ENCODE results near the gene RBM39. TPM values are rescaled to one million over a fixed set of nuclear protein-coding genes. Genes with fewer than 3 reads are reported as not detected.
A peak's percentile ranks its signal among the peaks of the same experiment; 100 is the strongest.
"Not testable (repeated sequence)": the region's sequence is repeated elsewhere in the genome, so short reads cannot be mapped to it uniquely, and the experiment has no call there.

The RBM39 gene
- total and polyA plus RNA-seq, 2 of the 13 experiments (the other 11 are each of a cell fraction or from before 2014, with no cell fraction given) = 788 to 920 TPM

DNA sequence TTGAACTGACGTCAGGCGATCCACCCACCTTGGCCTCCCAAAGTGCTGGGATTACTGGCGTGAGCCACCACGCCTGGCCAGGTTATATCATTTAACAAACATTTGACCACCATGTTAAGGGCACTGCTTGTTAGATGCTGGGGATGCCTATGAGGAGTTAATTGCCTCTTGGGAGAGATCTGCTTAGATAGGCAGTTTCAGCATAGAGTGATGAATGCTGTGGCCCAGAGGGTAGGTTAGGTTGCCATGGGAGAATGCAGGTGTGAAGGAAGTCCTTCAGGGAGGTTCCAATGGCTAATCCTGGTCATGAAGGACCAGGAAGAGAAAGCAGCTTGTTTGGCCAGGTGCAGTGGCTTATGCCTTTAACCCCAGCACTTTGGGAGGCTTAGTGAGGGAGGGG, 46.7 kb upstream of the RBM39 start:
- Histone ChIP-seq H4K20me1 (ENCODE audit: insufficient read depth, low read length) (peaks cover 4% of the 10 kb centered on the region; the same call in 1 of the 2 replicates), H3K27me3 (ENCODE audit: control insufficient read depth in 1 of 2, insufficient read depth in 2 of 2, low read length in 2 of 2) (no peaks in the 10 kb centered on the region), H3K9ac (ENCODE audit: insufficient read depth, low read depth, low read length) (no peak overlapping the region), H3K4me3 (replicated peaks in 1 of 3; ENCODE audit: insufficient read depth in 1 of 3, low read depth in 2 of 3, low read length in 3 of 3) (no peak overlapping the region), H3K36me3 (replicated peaks in 1 of 2; ENCODE audit: control insufficient read depth in 1 of 2, insufficient read depth in 2 of 2, low read length in 2 of 2) (peaks cover 5% of the 10 kb centered on the region in 2 experiments; a peak in 3 of 5 replicates), H3K4me1 (ENCODE audit: insufficient read depth, low read length) (peaks cover 11% of the 10 kb centered on the region; the same call in 1 of the 2 replicates), H2AFZ (ENCODE audit: low read length) (no peak overlapping the region), H3K9me3 (ENCODE audit: low read length) (no peaks in the 10 kb centered on the region), H3K27ac (ENCODE audit: extremely low read length, insufficient read depth, low read length) (no peak overlapping the region), H3K79me2 (ENCODE audit: insufficient read depth, low read length) (peaks cover 10% of the 10 kb centered on the region), H3K4me2 (ENCODE audit: low read depth, low read length) (no peak overlapping the region)
- POLR2A ChIA-PET = interaction anchor here (1.6 kb wide), 1 partner anchor 17 kb away, joined by 5 read pairs; the partner anchor contains the start of gene PHF20
- intact Hi-C loops (cut with micrococcal nuclease; ENCODE audit: unreplicated experiment) (no loop called here), in situ Hi-C loops (cut with HindIII; ENCODE audit: extremely low pct_ligation_motif_present, low pct_unique_long_range_greater_than_20kb) (no loop called here)
- CTCF ChIA-PET (ENCODE audit: low intra/inter-chr PET ratio, low total read pairs) = no interaction called here
- no peak for FAIRE-seq
- BruUV-seq (replicated peaks) = no TSS peak
- WGBS (ENCODE audit: low lambda C conversion rate) = 100% methylated on average over 4 of the region's 4 CpGs
- TF ChIP-seq MAFF (IDR thresholded peaks at IDR 0.05; ENCODE audit: low read depth, low read length) (peak; percentile 63), ZSCAN20 (CRISPR knock-in tag; IDR thresholded peaks at IDR 0.05; ENCODE audit: borderline replicate concordance) (no peak), MAFK (conservative IDR thresholded peaks at IDR 0.05 in 1 of 2, IDR thresholded peaks at IDR 0.05 in 1 of 2; ENCODE audit: low read length in 2 of 2) (peak; percentile 83 to 86)
- DNase-seq (ENCODE audit: low spot score) = no peak
- ATAC-seq = no peak; the same call in 1 of the 3 replicates

- H3K4me3 ChIP-seq (replicated peaks in 1 of 3; ENCODE audit: insufficient read depth in 1 of 3, low read depth in 2 of 3, low read length in 3 of 3); H3K27ac ChIP-seq (ENCODE audit: extremely low read length, insufficient read depth, low read length); H3K27me3 ChIP-seq (ENCODE audit: control insufficient read depth in 1 of 2, insufficient read depth in 2 of 2, low read length in 2 of 2); ATAC-seq; DNase-seq (ENCODE audit: low spot score); BruUV-seq (replicated peaks); CTCF ChIA-PET (ENCODE audit: low intra/inter-chr PET ratio, low total read pairs); H2AFZ ChIP-seq (ENCODE audit: low read length); intact Hi-C loops (cut with micrococcal nuclease; ENCODE audit: unreplicated experiment); H3K36me3 ChIP-seq (replicated peaks in 1 of 2; ENCODE audit: control insufficient read depth in 1 of 2, insufficient read depth in 2 of 2, low read length in 2 of 2); H3K4me2 ChIP-seq (ENCODE audit: low read depth, low read length); in situ Hi-C loops (cut with HindIII; ENCODE audit: extremely low pct_ligation_motif_present, low pct_unique_long_range_greater_than_20kb); H4K20me1 ChIP-seq (ENCODE audit: insufficient read depth, low read length); H3K9ac ChIP-seq (ENCODE audit: insufficient read depth, low read depth, low read length); FAIRE-seq; H3K9me3 ChIP-seq (ENCODE audit: low read length): not testable (repeated sequence)
- peaks cover 16% of the 10 kb centered on the region for H3K79me2 ChIP-seq (ENCODE audit: insufficient read depth, low read length)
- H3K4me1 ChIP-seq (ENCODE audit: insufficient read depth, low read length) = peaks cover 11% of the 10 kb centered on the region; the same call in 1 of the 2 replicates
- 99% methylated on average over 4 of the region's 4 CpGs for WGBS (ENCODE audit: low lambda C conversion rate)
- POLR2A ChIA-PET = interaction anchor here (1.0 to 2.3 kb wide), 3 partner anchors 14 to 43 kb away, joined by 3 to 10 read pairs (median 8); partner anchors contain the start of genes PHF20 and RBM39
These were observed 43.5 kb upstream of the RBM39 start for GRCh38 chr20:35785541-35785940.
